HepG2 (cell line): ENCODE results near the gene CNGA3. TPM values are rescaled to one million over a fixed set of nuclear protein-coding genes. Genes with fewer than 3 reads are reported as not detected.

Experiments
- IKZF1 ChIP-seq: fragments of 450-650 bp; IDR thresholded peaks from 2 replicates; pipeline ENCODE4 v1.7.1; 2016
- KLF11 ChIP-seq: IDR thresholded peaks from 2 replicates; pipeline ENCODE4 v1.6.1; 2016; ENCODE audit warnings: missing compliant biosample characterization
- NR2F1 ChIP-seq, 2 experiments: fragments of 450-650 bp in 1 of 2; formaldehyde crosslinking in 1 of 2; IDR thresholded peaks; 2 replicates each; pipeline versions ENCODE4 v1.5.0 to v1.6.1; 2016 to 2020; ENCODE audit warnings: mild to moderate bottlenecking in 1 of 2, missing compliant biosample characterization in 1 of 2, missing genetic modification reagents in 1 of 2, moderate library complexity in 1 of 2
- NR3C1 ChIP-seq: sonication (generic); formaldehyde crosslinking; IDR thresholded peaks from 2 replicates; pipeline ENCODE4 v1.4.0; 2020; ENCODE audit warnings: missing genetic modification reagents
- NRL ChIP-seq: sonication (generic); formaldehyde crosslinking; IDR thresholded peaks from 2 replicates; pipeline ENCODE4 v1.5.0; 2020; ENCODE audit warnings: missing genetic modification reagents, mild to moderate bottlenecking, moderate library complexity, borderline replicate concordance
- RERE ChIP-seq: IDR thresholded peaks from 2 replicates; pipeline ENCODE4 v1.6.1; 2016; ENCODE audit warnings: low read depth, missing genetic modification reagents, missing compliant biosample characterization
- SMAD1 ChIP-seq: sonication (generic); formaldehyde crosslinking; IDR thresholded peaks from 2 replicates; pipeline ENCODE4 v1.4.0; 2020; ENCODE audit warnings: missing genetic modification reagents, low read depth, mild to moderate bottlenecking, borderline replicate concordance
- TBX3 ChIP-seq: fragments of 450-650 bp; IDR thresholded peaks from 2 replicates; pipeline ENCODE4 v1.6.1; 2017; ENCODE audit warnings: antibody characterized with exemption, mild to moderate bottlenecking, inconsistent platforms, borderline replicate concordance
- ZFP62 ChIP-seq: sonication (generic); formaldehyde crosslinking; IDR thresholded peaks from 2 replicates; pipeline ENCODE4 v1.4.0; 2020; ENCODE audit warnings: missing genetic modification reagents
- ZMAT5 ChIP-seq: sonication (generic); formaldehyde crosslinking; IDR thresholded peaks from 2 replicates; pipeline ENCODE4 v1.5.0; 2020; ENCODE audit warnings: mild to moderate bottlenecking, low read depth, missing genetic modification reagents, borderline replicate concordance
- ZMYM3 ChIP-seq: sonication (generic); formaldehyde crosslinking; IDR thresholded peaks from 2 replicates; pipeline ENCODE4 v1.5.1; 2020; ENCODE audit warnings: mild to moderate bottlenecking, missing genetic modification reagents
- ZNF12 ChIP-seq: sonication (generic); formaldehyde crosslinking; IDR thresholded peaks from 2 replicates; pipeline ENCODE4 v1.5.0; 2020; ENCODE audit warnings: missing genetic modification reagents
- ZNF124 ChIP-seq: sonication (generic); formaldehyde crosslinking; IDR thresholded peaks from 2 replicates; pipeline ENCODE4 v1.4.0; 2020; ENCODE audit warnings: missing genetic modification reagents
- ZNF430 ChIP-seq: sonication (generic); formaldehyde crosslinking; IDR thresholded peaks from 2 replicates; pipeline ENCODE4 v1.9.0; 2021; ENCODE audit warnings: mild to moderate bottlenecking, missing genetic modification reagents
- ZNF614 ChIP-seq: IDR thresholded peaks from 2 replicates; pipeline ENCODE4 v1.6.1; 2018; ENCODE audit warnings: missing biosample characterization, missing genetic modification reagents, inconsistent platforms, borderline replicate concordance
- ZNF678 ChIP-seq: sonication (generic); formaldehyde crosslinking; IDR thresholded peaks from 2 replicates; pipeline ENCODE4 v1.4.0; 2020; ENCODE audit warnings: mild to moderate bottlenecking, missing genetic modification reagents
- ZNF770 ChIP-seq: sonication (generic); formaldehyde crosslinking; IDR thresholded peaks from 2 replicates; pipeline ENCODE4 v1.5.0; 2020; ENCODE audit warnings: mild to moderate bottlenecking, missing genetic modification reagents
- polyA plus RNA-seq, 8 experiments: library from polyadenylated mRNA; depleted of rRNA in 3 of 8; stranded (reverse) in 7 of 8; unstranded in 1 of 8; fragments of >200 nt; fragmentation: Illumina TruSeq in 4 of 8; extraction: Trizol in 4 of 8; gene quantifications; 2 replicates each; pipeline versions ENCODE4 v1.2.1 to v1.2.3, GENCODE V29; 2011 to 2016; ENCODE audit warnings: low read depth in 4 of 8, missing spikeins in 1 of 8, mixed read lengths in 1 of 8; ENCODE audit not compliant: insufficient read depth in 1 of 8
- total RNA-seq, 5 experiments: library from RNA; depleted of rRNA; stranded (reverse); fragments of >200 nt; fragmentation: Illumina TruSeq; extraction: Trizol; gene quantifications; 2 replicates each; pipeline ENCODE4 v1.2.3, GENCODE V29; 2016; ENCODE audit warnings: low read depth in 1 of 5
- TF ChIP-seq, protein P1 (sequence below): fragments of 450-650 bp; IDR thresholded peaks from 2 replicates; pipeline ENCODE4 v1.6.1; 2016
- TF ChIP-seq, protein P2 (sequence below): sonication (generic); formaldehyde crosslinking; conservative IDR thresholded peaks from 2 replicates; pipeline ENCODE4 v1.8.0; 2022; ENCODE audit warnings: low read depth, missing genetic modification reagents

The CNGA3 gene
- total and polyA plus RNA-seq, 2 of the 13 experiments (the other 11 are each of a cell fraction or from before 2014, with no cell fraction given), result not detected

DNA sequence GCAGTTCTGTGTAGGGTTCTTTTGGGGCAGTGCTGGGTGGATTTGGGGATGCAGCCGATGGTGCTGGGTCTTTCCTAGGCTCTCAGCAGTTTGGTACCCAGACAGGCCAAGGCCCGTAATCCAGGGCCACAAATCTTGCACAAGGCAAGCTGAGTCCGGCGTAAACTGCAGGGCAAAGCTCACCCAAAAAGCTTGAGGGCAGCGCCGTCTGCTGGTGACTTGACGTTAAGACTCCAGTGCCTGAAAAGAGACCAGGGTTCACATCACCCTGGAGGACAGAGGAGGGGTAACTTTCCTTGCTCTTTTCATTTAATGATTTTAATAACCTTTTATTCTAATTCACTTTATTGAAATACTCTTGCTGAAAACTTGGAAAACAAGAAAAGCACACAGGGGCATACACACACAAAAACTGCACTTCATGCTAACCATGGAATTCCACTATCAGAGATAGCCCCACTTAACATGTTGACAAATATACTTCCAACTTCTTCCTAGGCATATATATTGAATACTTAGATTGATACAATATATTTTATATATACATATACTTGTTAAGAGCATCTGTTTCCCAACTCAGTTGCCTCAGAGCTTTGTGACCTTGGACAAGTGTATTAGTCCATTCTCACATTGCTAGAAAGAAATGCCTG lies 38.9 kb downstream of the CNGA3 start (continued):
- TF ChIP-seq NRL (CRISPR knock-in tag) (0 out of 2 replicates have a peak, but pooled peaks have one; percentile 31), TBX3 (no peak), ZNF770 (CRISPR knock-in tag) (no peak), IKZF1 (no peak), ZNF614 (CRISPR knock-in tag) (no peak), ZMYM3 (CRISPR knock-in tag) (no peak), ZNF430 (CRISPR knock-in tag) (no peak), SMAD1 (CRISPR knock-in tag) (no peak), NR3C1 (CRISPR knock-in tag) (no peak), RERE (CRISPR knock-in tag) (no peak), ZNF12 (CRISPR knock-in tag) (0 out of 2 replicates have a peak, but pooled peaks have one; percentile 14), NR2F1 (CRISPR knock-in tag; IDR thresholded peaks at IDR 0.05) (0 out of 4 replicates have a peak, but pooled peaks of 1 of the 2 experiments have one; percentile 32), ZNF678 (no peak), ZFP62 (CRISPR knock-in tag) (no peak), ZNF124 (peak; percentile 47; the same call in 1 of the 2 replicates), KLF11 (CRISPR knock-in tag) (no peak), ZMAT5 (CRISPR knock-in tag) (no peak)
- TF ChIP-seq, protein P1, sequence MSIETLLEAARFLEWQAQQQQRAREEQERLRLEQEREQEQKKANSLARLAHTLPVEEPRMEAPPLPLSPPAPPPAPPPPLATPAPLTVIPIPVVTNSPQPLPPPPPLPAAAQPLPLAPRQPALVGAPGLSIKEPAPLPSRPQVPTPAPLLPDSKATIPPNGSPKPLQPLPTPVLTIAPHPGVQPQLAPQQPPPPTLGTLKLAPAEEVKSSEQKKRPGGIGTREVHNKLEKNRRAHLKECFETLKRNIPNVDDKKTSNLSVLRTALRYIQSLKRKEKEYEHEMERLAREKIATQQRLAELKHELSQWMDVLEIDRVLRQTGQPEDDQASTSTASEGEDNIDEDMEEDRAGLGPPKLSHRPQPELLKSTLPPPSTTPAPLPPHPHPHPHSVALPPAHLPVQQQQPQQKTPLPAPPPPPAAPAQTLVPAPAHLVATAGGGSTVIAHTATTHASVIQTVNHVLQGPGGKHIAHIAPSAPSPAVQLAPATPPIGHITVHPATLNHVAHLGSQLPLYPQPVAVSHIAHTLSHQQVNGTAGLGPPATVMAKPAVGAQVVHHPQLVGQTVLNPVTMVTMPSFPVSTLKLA, result no peak
- TF ChIP-seq, protein P2, sequence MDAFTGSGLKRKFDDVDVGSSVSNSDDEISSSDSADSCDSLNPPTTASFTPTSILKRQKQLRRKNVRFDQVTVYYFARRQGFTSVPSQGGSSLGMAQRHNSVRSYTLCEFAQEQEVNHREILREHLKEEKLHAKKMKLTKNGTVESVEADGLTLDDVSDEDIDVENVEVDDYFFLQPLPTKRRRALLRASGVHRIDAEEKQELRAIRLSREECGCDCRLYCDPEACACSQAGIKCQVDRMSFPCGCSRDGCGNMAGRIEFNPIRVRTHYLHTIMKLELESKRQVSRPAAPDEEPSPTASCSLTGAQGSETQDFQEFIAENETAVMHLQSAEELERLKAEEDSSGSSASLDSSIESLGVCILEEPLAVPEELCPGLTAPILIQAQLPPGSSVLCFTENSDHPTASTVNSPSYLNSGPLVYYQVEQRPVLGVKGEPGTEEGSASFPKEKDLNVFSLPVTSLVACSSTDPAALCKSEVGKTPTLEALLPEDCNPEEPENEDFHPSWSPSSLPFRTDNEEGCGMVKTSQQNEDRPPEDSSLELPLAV, result no peak
